KMS-11 (cell line): Measurements from ENCODE around the gene TIMM21.

Source experiments
- H2AFZ ChIP-seq: fragments of 200-600 bp; sonication (generic); 2 replicates; pipeline ENCODE4 v1.6.1; 2016; ENCODE audit warnings: antibody characterized with exemption, mixed run types, low read depth
- H3K27ac ChIP-seq: fragments of 200-600 bp; sonication (generic); 2 replicates; pipeline ENCODE4 v1.6.1; 2016; ENCODE audit warnings: mild to moderate bottlenecking, mixed run types
- H3K27me3 ChIP-seq: fragments of 200-600 bp; sonication (generic); 2 replicates; pipeline ENCODE4 v1.6.1; 2017; ENCODE audit warnings: mild to moderate bottlenecking, low read depth, mixed run types, moderate library complexity; ENCODE audit not compliant: insufficient read depth
- H3K36me3 ChIP-seq: fragments of 200-600 bp; sonication (generic); 2 replicates; pipeline ENCODE4 v1.6.1; 2017; ENCODE audit warnings: mild to moderate bottlenecking, mixed run types; ENCODE audit not compliant: insufficient read depth
- H3K4me1 ChIP-seq: fragments of 200-600 bp; sonication (generic); 2 replicates; pipeline ENCODE4 v1.6.1; 2016; ENCODE audit warnings: mild to moderate bottlenecking, low read depth, mixed run types; ENCODE audit not compliant: poor library complexity, severe bottlenecking
- H3K4me2 ChIP-seq: fragments of 200-600 bp; sonication (generic); 2 replicates; pipeline ENCODE4 v1.7.0; 2016; ENCODE audit warnings: mild to moderate bottlenecking, mixed run types
- H3K4me3 ChIP-seq: fragments of 200-600 bp; sonication (generic); IDR thresholded peaks from 2 replicates; pipeline ENCODE4 v1.6.1; 2017; ENCODE audit warnings: low read depth, low read length, mixed read lengths; ENCODE audit not compliant: insufficient read depth
- H3K79me2 ChIP-seq: fragments of 200-600 bp; sonication (generic); 2 replicates; pipeline ENCODE4 v1.6.1; 2016; ENCODE audit warnings: low read depth, mixed run types; ENCODE audit not compliant: insufficient read depth
- H3K9ac ChIP-seq: fragments of 200-600 bp; sonication (generic); 2 replicates; pipeline ENCODE4 v1.6.1; 2016; ENCODE audit warnings: mild to moderate bottlenecking, mixed run types
- H4K20me1 ChIP-seq: fragments of 200-600 bp; sonication (generic); 2 replicates; pipeline ENCODE4 v1.6.1; 2016; ENCODE audit warnings: mild to moderate bottlenecking, mixed run types; ENCODE audit not compliant: insufficient read depth
- TF ChIP-seq, protein P1 (sequence below): fragments of 200-600 bp; sonication (generic); conservative IDR thresholded peaks from 2 replicates; pipeline ENCODE4 v1.6.1; 2017; ENCODE audit warnings: low read depth, mild to moderate bottlenecking, antibody characterized with exemption, low read length, moderate library complexity, mixed read lengths

TIMM21 gene

GRCh38 chr18:74113711-74114110 lies 34.6 kb upstream of the TIMM21 start:
- Histone ChIP-seq H3K27me3 (no peaks in the 10 kb centered on the region), H3K36me3 (no peaks in the 10 kb centered on the region), H3K9ac (no peak overlapping the region), H3K27ac (no peak overlapping the region), H3K4me2 (no peak overlapping the region), H3K4me3 (no peak overlapping the region), H3K79me2 (no peaks in the 10 kb centered on the region), H2AFZ (no peak overlapping the region), H3K4me1 (peaks cover 6% of the 10 kb centered on the region), H4K20me1 (no peaks in the 10 kb centered on the region)
- TF ChIP-seq, protein P1, sequence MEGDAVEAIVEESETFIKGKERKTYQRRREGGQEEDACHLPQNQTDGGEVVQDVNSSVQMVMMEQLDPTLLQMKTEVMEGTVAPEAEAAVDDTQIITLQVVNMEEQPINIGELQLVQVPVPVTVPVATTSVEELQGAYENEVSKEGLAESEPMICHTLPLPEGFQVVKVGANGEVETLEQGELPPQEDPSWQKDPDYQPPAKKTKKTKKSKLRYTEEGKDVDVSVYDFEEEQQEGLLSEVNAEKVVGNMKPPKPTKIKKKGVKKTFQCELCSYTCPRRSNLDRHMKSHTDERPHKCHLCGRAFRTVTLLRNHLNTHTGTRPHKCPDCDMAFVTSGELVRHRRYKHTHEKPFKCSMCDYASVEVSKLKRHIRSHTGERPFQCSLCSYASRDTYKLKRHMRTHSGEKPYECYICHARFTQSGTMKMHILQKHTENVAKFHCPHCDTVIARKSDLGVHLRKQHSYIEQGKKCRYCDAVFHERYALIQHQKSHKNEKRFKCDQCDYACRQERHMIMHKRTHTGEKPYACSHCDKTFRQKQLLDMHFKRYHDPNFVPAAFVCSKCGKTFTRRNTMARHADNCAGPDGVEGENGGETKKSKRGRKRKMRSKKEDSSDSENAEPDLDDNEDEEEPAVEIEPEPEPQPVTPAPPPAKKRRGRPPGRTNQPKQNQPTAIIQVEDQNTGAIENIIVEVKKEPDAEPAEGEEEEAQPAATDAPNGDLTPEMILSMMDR = no peak

- Histone ChIP-seq H3K36me3 (no peaks in the 10 kb centered on the region), H3K4me3 (no peak overlapping the region), H3K79me2 (no peaks in the 10 kb centered on the region), H4K20me1 (no peaks in the 10 kb centered on the region), H3K9ac (no peak overlapping the region), H3K27ac (no peak overlapping the region), H3K27me3 (no peaks in the 10 kb centered on the region), H2AFZ (no peak overlapping the region), H3K4me1 (peaks cover 6% of the 10 kb centered on the region), H3K4me2 (no peak overlapping the region)
- TF ChIP-seq, protein P1 = no peak
These were observed 34.2 kb upstream of the TIMM21 start for GRCh38 chr18:74114116-74114515.

- no peaks in the 10 kb centered on the region for H3K36me3 ChIP-seq
- H3K4me1 ChIP-seq = peaks cover 4% of the 10 kb centered on the region
- no peaks in the 10 kb centered on the region for H3K27me3 ChIP-seq
- H2AFZ ChIP-seq = no peak overlapping the region
- no peak overlapping the region for H3K4me2 ChIP-seq
- no peaks in the 10 kb centered on the region for H4K20me1 ChIP-seq
- TF ChIP-seq, protein P1 = no peak
- no peak overlapping the region for H3K27ac ChIP-seq
- H3K4me3 ChIP-seq = no peak overlapping the region
- H3K79me2 ChIP-seq = no peaks in the 10 kb centered on the region
- no peak overlapping the region for H3K9ac ChIP-seq
These were observed 33.3 kb upstream of the TIMM21 start for GRCh38 chr18:74115046-74115445.

DNA sequence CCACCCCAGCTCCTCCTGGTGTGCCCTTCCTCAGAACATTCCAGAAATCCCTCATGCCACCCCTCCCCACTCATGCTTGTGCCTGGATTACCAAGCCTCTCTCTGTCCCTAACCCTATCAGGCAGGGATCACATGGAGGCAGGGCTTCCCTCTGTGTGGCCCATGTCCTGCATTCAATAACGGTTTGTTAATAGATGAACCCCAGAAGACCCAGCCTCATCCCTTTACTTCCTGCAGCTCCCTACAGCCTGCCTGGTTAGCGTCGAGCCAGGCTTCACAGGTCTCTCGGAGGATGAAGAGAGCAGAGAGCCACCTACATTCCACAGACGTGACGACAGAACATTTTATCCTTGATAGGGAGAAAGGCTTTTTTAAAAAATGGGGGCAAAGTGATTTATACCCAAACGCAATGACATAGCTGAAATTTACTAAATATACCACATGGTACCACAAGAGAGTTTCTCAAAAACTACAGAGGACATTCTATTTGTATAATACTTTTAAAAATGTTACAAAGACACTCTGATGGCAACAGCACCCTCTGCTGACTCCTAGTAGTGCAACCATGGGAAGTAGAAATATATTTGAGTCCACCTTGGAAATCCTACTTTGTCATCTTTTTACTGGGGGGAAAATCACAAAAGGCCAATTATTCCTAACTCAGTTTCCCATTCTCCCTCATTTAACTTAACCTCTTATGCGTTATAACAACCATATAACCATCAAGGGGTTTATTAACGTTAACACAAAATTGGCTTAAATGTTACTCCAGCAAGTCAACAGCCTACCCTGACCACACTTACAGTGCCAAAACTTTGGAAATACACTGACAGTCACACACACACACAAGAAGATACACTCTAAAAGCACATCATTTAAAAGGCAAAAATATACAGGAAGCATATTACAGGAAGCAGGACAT lies 31.4 kb upstream of the TIMM21 start:
- Histone ChIP-seq H3K4me1 (no peaks in the 10 kb centered on the region), H3K36me3 (no peaks in the 10 kb centered on the region), H3K4me3 (no peak overlapping the region), H3K79me2 (no peaks in the 10 kb centered on the region), H3K27me3 (no peaks in the 10 kb centered on the region), H3K4me2 (no peak overlapping the region), H4K20me1 (no peaks in the 10 kb centered on the region), H3K27ac (no peak overlapping the region), H2AFZ (no peak overlapping the region), H3K9ac (no peak overlapping the region)
- TF ChIP-seq, protein P1 = peak; percentile 84
